Stomach (tissue), 9 donors: ENCODE results near the gene TCFL5. TPM values are rescaled to one million over a fixed set of nuclear protein-coding genes. Genes with fewer than 3 reads are reported as not detected.
A peak's percentile ranks its signal among the peaks of the same experiment; 100 is the strongest.

ENCODE experiments used
- DNase-seq, 2 donors: peaks; one replicate each; pipeline versions ENCODE4 v3.0.0 to v3.0.0-alpha.2; 2013 to 2019
- H3K27ac ChIP-seq, 5 donors: fragments of 200-600 bp in 4 of 5; sonication (generic) in 4 of 5; one replicate each; pipeline ENCODE4 v1.5.1; 2013 to 2019; ENCODE audit warnings: mild to moderate bottlenecking in 1 of 5, moderate library complexity in 1 of 5
- H3K27me3 ChIP-seq, 3 donors: fragments of 200-600 bp; sonication (generic); one replicate each; pipeline ENCODE4 v1.5.1; 2017 to 2019; ENCODE audit warnings: mixed run types in 1 of 3
- H3K36me3 ChIP-seq, 4 donors: fragments of 200-600 bp; sonication (generic); 1 replicate in 3 of 4; 2 replicates in 1 of 4; pipeline ENCODE4 v1.5.1; 2016 to 2019
- H3K4me1 ChIP-seq, 4 donors: fragments of 200-600 bp; sonication (generic); one replicate each; pipeline ENCODE4 v1.5.1; 2016 to 2019
- H3K4me3 ChIP-seq, 4 donors: fragments of 200-600 bp; sonication (generic) in 3 of 4; one replicate each; pipeline ENCODE4 v1.5.1; 2016 to 2019; ENCODE audit warnings: mild to moderate bottlenecking in 1 of 4
- H3K9me3 ChIP-seq, 4 donors: fragments of 200-600 bp; sonication (generic); one replicate each; pipeline ENCODE4 v1.5.1; 2016 to 2019
- CTCF ChIP-seq, 7 experiments: fragments of 450-650 bp in 4 of 7; fragments of 200-600 bp in 3 of 7; sonication (generic) in 3 of 7; IDR thresholded peaks; one replicate each; pipeline ENCODE4 v1.5.1; 2016 to 2019; ENCODE audit warnings: antibody characterized with exemption in 7 of 7, control low read depth in 2 of 7, mild to moderate bottlenecking in 1 of 7
- EP300 ChIP-seq: sonication (generic); formaldehyde crosslinking; IDR thresholded peaks from one replicate; pipeline ENCODE4 v1.6.1; 2017; ENCODE audit warnings: antibody characterized with exemption
- POLR2A ChIP-seq, 4 donors: fragments of 450-650 bp; IDR thresholded peaks; one replicate each; pipeline ENCODE4 v1.6.1; 2016; ENCODE audit warnings: antibody characterized with exemption in 4 of 4, control low read depth in 2 of 4, mild to moderate bottlenecking in 1 of 4, moderate library complexity in 1 of 4
- POLR2AphosphoS5 ChIP-seq, 3 donors: sonication (generic); formaldehyde crosslinking; IDR thresholded peaks; one replicate each; pipeline ENCODE4 v1.6.1; 2016; ENCODE audit warnings: antibody characterized with exemption in 3 of 3
- WGBS, 5 donors: extraction: QIAGEN DNeasy Blood & Tissue Kit in 3 of 5; methylation state at CpG; one replicate each; pipeline versions ENCODE4 v1.1.5 to v1.1.7; 2013 to 2018; 5-methylcytosine and 5-hydroxymethylcytosine counted together
- intact Hi-C: fragments of 100-400 bp; cut with DNase I; formaldehyde crosslinking; loops from one replicate; pipeline ENCODE4 v1.15.1; 2023; ENCODE audit warnings: low total_unique reads
- polyA plus RNA-seq, 3 donors: library from polyadenylated mRNA; stranded (reverse); fragments of 200-250 nt; gene quantifications; one replicate each; pipeline ENCODE4 v1.2.3, GENCODE V29; 2013
- total RNA-seq, 5 donors: library from RNA; depleted of rRNA; stranded (reverse); fragments of >200 nt; gene quantifications; one replicate each; pipeline versions ENCODE4 v1.1.0 to v1.2.3, GENCODE V29; 2014 to 2016
- donor health status: healthy with polysubstance abuse.
- donor health status: Bipolar disorder and iron deficiency.
- donor health status: healthy.

Gene TCFL5
- total and polyA plus RNA-seq, 8 donors = 3.0 to 29.5 (median 5.7) TPM

DNA sequence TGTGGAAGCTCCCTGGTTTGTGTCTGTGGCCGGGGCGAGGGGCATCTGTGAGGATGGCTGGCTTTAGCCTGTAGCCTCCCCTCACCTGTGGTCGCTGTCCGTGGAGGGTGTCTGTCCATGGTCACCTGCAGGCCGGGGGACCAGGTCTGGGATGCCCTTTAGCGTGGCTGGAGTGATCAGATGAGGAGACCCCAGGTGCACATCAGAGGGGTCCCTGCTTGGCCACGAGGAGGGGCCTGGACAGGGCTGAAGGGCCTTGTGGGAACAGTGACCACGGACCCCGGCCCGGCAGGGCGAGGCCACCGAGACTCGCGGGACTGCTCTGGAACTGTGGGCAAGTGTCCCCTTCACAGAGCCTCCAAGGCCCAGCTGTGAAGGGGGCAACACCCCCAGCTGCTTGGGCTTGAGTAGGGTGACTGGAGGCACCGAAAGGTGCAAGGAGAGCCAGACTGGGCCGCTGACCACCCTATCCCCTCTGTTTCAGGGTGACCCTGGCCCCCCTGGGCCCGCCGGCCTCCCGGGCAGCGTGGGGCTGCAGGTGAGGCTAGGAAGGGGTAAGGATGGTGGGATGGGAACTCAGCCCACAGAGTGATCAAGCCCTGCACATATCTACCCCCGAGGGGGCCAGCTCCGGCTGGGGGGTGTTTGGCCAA, 36.2 kb downstream of the TCFL5 start:
- Histone ChIP-seq H3K4me1 (peaks cover 7 to 20% (median 12%) of the 10 kb centered on the region in 4 donors), H3K4me3 (peak overlapping the region in 2 of 4 donors; percentile 49 to 60)
- 64 to 84% (median 79%) methylated on average over 13 to 22 of the region's 22 CpGs for WGBS, 5 donors

GRCh38 chr20:62824476-62825332, 36.9 kb downstream of the TCFL5 start:
- intact Hi-C loops = no loop called here
- DNase-seq = peak; percentile 85
- WGBS, 5 donors = 10 to 34% (median 22%) methylated on average over 10 to 35 of the region's 36 CpGs
- peaks cover 7 to 28% (median 18%) of the 10 kb centered on the region in 4 donors for H3K4me1 ChIP-seq
- peak overlapping the region in 3 of 4 donors; percentile 39 to 60 (median 49) for H3K4me3 ChIP-seq
- H3K9me3 ChIP-seq = no peaks in the 10 kb centered on the region
- peaks cover 0 to 22% (median 0%) of the 10 kb centered on the region in 3 donors for H3K27me3 ChIP-seq
- peak overlapping the region in 3 of 5 donors; percentile 33 to 79 (median 78) for H3K27ac ChIP-seq
- no peaks in the 10 kb centered on the region for H3K36me3 ChIP-seq
- TF ChIP-seq POLR2AphosphoS5 (IDR thresholded peaks at IDR 0.05) (peak in 1 of 3 donors; percentile 31), POLR2A (IDR thresholded peaks at IDR 0.05) (no peak)

More for the DNA sequence above, 36.2 kb downstream of the TCFL5 start:
- peaks cover 0 to 14% (median 0%) of the 10 kb centered on the region in 3 donors for H3K27me3 ChIP-seq
- intact Hi-C loops = no loop called here
- H3K9me3 ChIP-seq = no peaks in the 10 kb centered on the region
- DNase-seq = no peak
- no peaks in the 10 kb centered on the region for H3K36me3 ChIP-seq
- peak overlapping the region in 2 of 5 donors; percentile 78 to 79 for H3K27ac ChIP-seq
- no peak for TF ChIP-seq CTCF (IDR thresholded peaks at IDR 0.05)
- no peak for TF ChIP-seq POLR2A (IDR thresholded peaks at IDR 0.05)
- TF ChIP-seq EP300 = no peak
- no peak for TF ChIP-seq POLR2AphosphoS5 (IDR thresholded peaks at IDR 0.05)

- intact Hi-C loops = no loop called here
- no peak for DNase-seq
- Histone ChIP-seq H3K4me3 (peak overlapping the region in 2 of 4 donors; percentile 49 to 60), H3K9me3 (no peaks in the 10 kb centered on the region), H3K36me3 (no peaks in the 10 kb centered on the region), H3K27ac (peak overlapping the region in 2 of 5 donors; percentile 78 to 79), H3K4me1 (peaks cover 13 to 36% (median 26%) of the 10 kb centered on the region in 4 donors), H3K27me3 (peaks cover 0 to 30% (median 7%) of the 10 kb centered on the region in 3 donors)
- no peak for TF ChIP-seq CTCF (IDR thresholded peaks at IDR 0.05)
- no peak for TF ChIP-seq POLR2AphosphoS5 (IDR thresholded peaks at IDR 0.05)
- TF ChIP-seq POLR2A (IDR thresholded peaks at IDR 0.05) = no peak
- TF ChIP-seq EP300 = no peak
- 83 to 89% (median 86%) methylated on average over 20 to 38 of the region's 38 CpGs for WGBS, 5 donors
Measured at GRCh38 chr20:62823688-62824475, 37.7 kb downstream of the TCFL5 start.

DNA sequence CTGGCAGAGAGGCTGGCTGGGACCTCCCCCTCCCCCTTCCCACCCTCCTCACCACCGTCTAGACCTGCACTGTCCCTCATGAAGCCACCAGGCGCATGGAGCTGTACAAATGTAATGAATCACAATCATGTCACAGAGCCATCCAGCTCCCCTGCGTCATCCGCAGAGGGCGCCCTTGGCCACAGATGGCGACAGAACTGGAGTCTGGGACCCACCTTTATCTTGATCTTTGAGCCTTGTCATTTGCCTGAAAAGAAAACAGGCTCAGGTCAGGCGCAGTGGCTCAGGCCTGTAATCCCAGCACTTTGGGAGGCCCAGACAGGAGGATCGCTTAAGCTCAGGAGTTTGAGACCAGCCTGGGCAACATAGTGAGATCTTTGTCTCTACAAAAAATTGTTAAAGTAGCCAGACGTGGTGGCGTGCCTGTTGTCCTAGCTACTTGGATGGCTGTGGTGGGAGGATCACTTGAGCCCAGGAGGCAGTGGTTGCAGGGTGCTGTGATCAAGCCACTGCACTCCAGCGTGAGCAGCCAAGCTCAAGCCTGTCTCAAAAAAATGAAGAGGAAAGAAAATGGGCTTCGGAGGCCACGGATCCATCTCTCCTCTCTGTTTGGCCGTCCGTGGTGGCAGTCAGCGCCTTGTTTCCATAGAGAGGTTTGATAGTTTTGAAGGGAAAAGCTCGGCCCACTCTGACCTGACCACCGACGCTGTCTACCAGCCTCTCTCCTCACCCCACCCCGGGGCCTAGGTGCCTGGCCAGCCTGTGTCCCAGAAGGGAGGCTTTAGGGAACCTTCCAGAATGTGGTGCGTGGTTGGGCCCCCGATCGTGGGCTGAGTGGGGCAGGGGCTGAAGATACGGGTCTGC, 38.6 kb downstream of the TCFL5 start:
- intact Hi-C loops = no loop called here
- TF ChIP-seq EP300 = no peak
- peak in 2 of 7 experiments; percentile 11 to 39 for TF ChIP-seq CTCF (IDR thresholded peaks at IDR 0.05)
- DNase-seq = peak; percentile 72 to 74
- Histone ChIP-seq H3K27me3 (peaks cover 1 to 38% (median 10%) of the 10 kb centered on the region in 3 donors), H3K4me1 (peaks cover 22 to 44% (median 35%) of the 10 kb centered on the region in 4 donors), H3K4me3 (no peak overlapping the region), H3K36me3 (no peaks in the 10 kb centered on the region), H3K9me3 (no peaks in the 10 kb centered on the region), H3K27ac (no peak overlapping the region)
- 80 to 84% (median 83%) methylated on average over 20 to 24 of the region's 24 CpGs for WGBS, 5 donors
